HG03045 (cell line): ENCODE results near the gene GRXCR1.

Experiments
- ATAC-seq: cut with Tn5 transposase; IDR thresholded peaks from one replicate; pipeline ENCODE4 v1.9.1; 2021; ENCODE audit warnings: mild to moderate bottlenecking, moderate library complexity; ENCODE audit not compliant: unreplicated experiment

Gene GRXCR1

GRCh38 chr4:42892413-42892812 lies at the start of gene GRXCR1:
GRXCR1 (plus strand) TSS chr4:42892713; CDS start chr4:42893267, 554 bp downstream.
- ATAC-seq, result no peak

DNA sequence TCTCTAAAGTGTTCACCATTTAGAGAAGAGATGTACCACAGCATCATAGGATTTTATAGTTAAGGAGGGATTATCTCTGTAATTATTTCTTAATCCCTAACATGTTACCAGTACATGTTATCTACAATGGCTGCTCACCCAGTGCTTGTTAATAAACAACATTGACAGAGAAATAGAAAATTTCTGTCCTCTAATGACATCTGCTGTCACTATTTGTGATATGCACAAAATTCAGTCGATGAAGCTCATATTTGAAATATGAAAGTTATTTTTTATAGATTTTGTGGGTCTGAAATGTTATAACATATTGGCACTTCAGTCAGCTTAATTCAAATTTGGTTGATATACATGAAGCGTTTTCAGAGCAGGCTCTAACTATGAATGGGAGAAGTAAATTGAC lies 48.8 kb upstream of the GRXCR1 start:
- ATAC-seq, result no peak

- ATAC-seq, result no peak
These were observed 48.0 kb upstream of the GRXCR1 start for GRCh38 chr4:42844422-42845070.

DNA sequence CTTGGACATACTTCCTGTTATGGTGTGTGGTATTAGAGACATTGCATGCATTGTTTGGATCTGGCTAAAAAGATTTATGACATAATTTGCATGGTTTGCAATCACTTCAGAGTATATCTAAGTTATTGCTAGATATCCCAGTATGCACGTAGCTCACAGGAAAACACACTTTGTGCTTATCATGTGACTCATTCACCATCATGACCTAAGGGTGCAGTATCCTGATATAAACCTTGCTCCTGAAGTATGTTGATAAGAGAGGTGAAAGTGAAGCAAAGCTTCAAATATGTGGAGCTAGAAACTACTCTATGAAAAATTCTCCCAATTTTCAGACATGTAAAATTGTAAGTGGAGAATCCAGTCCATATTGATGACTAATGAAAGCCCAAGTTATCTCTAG lies 46.9 kb upstream of the GRXCR1 start:
- ATAC-seq, result no peak

GRCh38 chr4:42855779-42856178 lies 36.7 kb upstream of the GRXCR1 start:
- ATAC-seq, result no peak

DNA sequence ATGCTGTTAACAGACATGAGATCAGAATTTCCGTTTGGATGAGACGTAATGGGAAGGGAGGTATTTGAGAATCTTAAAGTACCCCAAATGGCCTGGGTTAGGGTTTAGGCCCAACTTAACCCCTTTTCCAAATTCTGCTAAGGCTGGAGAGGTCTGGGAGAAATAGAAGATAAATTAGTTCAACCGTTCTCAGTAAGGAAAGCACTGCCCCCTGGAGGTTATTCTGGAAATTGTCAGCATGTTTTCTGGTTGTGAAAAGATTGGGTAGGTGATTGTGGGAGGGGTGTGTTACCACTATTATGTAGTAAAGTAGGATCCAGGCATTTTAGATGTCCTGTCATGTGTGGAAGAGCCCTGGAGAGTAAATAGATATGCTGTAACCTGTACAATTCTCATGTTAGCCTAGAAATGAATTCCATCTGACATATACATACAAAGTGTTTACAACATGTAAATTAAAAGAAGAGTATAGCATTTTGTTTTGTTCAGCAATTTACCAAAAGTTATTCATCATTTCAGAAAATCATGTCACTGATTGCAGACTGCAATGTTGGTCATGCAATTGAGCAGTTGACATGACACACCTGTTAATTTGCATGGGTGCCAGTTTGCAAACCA lies 26.8 kb upstream of the GRXCR1 start:
- ATAC-seq, result no peak

GRCh38 chr4:42871261-42871660 lies 21.3 kb upstream of the GRXCR1 start:
- no peak for ATAC-seq

GRCh38 chr4:42871671-42872290 lies 20.7 kb upstream of the GRXCR1 start:
- ATAC-seq, result no peak

DNA sequence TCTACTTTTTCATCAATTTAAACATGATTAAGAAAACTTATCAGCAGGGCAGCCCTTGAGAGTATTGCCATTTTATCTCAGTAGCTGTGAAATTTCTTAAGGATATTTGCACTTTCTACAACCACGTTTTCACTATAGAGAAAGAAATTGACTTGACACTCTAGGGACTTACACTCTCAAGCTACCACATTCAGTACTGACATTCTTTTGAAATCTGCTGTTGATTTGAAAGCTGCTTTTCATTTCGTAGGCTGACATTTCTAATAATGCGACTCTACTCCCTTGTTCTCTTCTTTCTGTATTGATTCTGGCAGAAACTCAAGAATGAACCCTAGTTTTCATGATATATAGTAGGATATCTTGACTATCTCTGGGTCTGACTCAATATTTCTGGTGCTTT lies 13.7 kb upstream of the GRXCR1 start:
- ATAC-seq, result no peak

- ATAC-seq, result no peak
These were observed 11.3 kb upstream of the GRXCR1 start for GRCh38 chr4:42881253-42881652.

DNA sequence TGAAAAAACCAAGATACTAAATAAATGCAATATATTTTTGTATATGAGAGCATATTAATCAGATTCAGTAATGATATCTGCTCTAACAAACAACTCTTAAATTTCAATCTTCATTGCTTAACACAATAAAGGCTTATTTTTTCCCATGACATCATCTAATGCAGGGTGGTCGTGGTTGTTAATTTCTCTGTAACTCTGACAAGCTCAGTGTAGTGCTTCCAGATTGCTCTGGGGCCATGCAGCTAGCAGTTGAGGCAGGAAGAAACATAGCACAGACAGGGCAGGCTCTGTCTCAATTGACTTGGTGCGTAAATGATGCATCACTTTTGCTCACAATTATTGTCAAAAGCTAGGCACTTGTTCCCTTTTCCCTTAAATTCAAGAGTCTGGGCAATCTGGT lies 869 bp upstream of the GRXCR1 start:
- ATAC-seq, result no peak

- no peak for ATAC-seq
These were observed 2.9 kb downstream of the GRXCR1 start for GRCh38 chr4:42895452-42895851.

- ATAC-seq, result no peak
These were observed 12.5 kb downstream of the GRXCR1 start for GRCh38 chr4:42904986-42905385.

- ATAC-seq, result no peak
These were observed 13.1 kb downstream of the GRXCR1 start for GRCh38 chr4:42905591-42905990.

GRCh38 chr4:42906341-42906740 lies 13.8 kb downstream of the GRXCR1 start:
- ATAC-seq, result no peak

GRCh38 chr4:42906891-42907759 lies 14.6 kb downstream of the GRXCR1 start:
- ATAC-seq, result no peak

- no peak for ATAC-seq
These were observed 17.9 kb downstream of the GRXCR1 start for GRCh38 chr4:42910459-42910858.

GRCh38 chr4:42914937-42915336 lies 22.4 kb downstream of the GRXCR1 start:
- no peak for ATAC-seq

DNA sequence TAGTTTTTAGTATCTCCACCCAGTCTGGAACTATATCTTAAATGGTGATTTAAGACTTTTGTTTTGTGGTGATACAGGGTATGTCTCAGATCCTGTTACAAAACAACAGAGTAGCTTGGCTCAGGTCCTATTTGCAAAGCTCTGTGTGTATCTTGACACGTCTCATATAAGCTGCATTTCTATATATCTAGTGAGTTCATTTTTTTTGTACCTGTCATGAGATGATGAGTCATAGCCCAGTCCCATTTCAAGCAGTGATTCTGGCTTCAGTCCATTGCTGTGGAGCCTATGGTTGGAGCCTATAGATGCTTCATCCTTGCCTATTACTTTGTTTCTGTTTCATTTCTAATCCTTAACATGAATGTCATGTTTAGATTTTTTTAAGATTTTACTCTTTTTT lies 23.0 kb downstream of the GRXCR1 start:
- ATAC-seq, result no peak

- ATAC-seq, result no peak
These were observed 24.8 kb downstream of the GRXCR1 start for GRCh38 chr4:42917296-42917695.

- ATAC-seq, result no peak
These were observed 30.9 kb downstream of the GRXCR1 start for GRCh38 chr4:42923431-42923830.
